Measurements from ENCODE around the gene RAD51B.
A peak's percentile ranks its signal among the peaks of the same experiment; 100 is the strongest.

RAD51B gene

GRCh38 chr14:68405961-68406360 is 586.4 kb downstream of the RAD51B start:
- TF ChIP-seq CTCF (IDR thresholded peaks at IDR 0.05; ENCODE audit: low read depth, low read length): no peak
- no peak overlapping the region for H3K4me3 ChIP-seq (replicated peaks in 1 of 2; ENCODE audit: low read depth in 2 of 2, low read length in 2 of 2)
- peak in 1 of 2 donors; percentile 72 for DNase-seq (ENCODE audit: low read depth in 2 of 2)

GRCh38 chr14:68407285-68407684 is 587.7 kb downstream of the RAD51B start:
- DNase-seq (ENCODE audit: low read depth in 2 of 2): no peak
- no peak for TF ChIP-seq CTCF (IDR thresholded peaks at IDR 0.05; ENCODE audit: low read depth, low read length)
- no peak overlapping the region for H3K4me3 ChIP-seq (replicated peaks in 1 of 2; ENCODE audit: low read depth in 2 of 2, low read length in 2 of 2)

- H3K4me3 ChIP-seq (replicated peaks in 1 of 2; ENCODE audit: low read depth in 2 of 2, low read length in 2 of 2): no peak overlapping the region
- DNase-seq (ENCODE audit: low read depth in 2 of 2): no peak
- TF ChIP-seq CTCF (IDR thresholded peaks at IDR 0.05; ENCODE audit: low read depth, low read length): no peak
Observed at GRCh38 chr14:68407825-68408224, 588.2 kb downstream of the RAD51B start.

GRCh38 chr14:68408680-68409079 is 589.1 kb downstream of the RAD51B start:
- H3K4me3 ChIP-seq (replicated peaks in 1 of 2; ENCODE audit: low read depth in 2 of 2, low read length in 2 of 2): no peak overlapping the region
- peak; percentile 27 for TF ChIP-seq CTCF (IDR thresholded peaks at IDR 0.05; ENCODE audit: low read depth, low read length)
- peak in 1 of 2 donors; percentile 75 for DNase-seq (ENCODE audit: low read depth in 2 of 2)

GRCh38 chr14:68409387-68409786 is 589.8 kb downstream of the RAD51B start:
- H3K4me3 ChIP-seq (replicated peaks in 1 of 2; ENCODE audit: low read depth in 2 of 2, low read length in 2 of 2): no peak overlapping the region
- TF ChIP-seq CTCF (IDR thresholded peaks at IDR 0.05; ENCODE audit: low read depth, low read length): no peak
- DNase-seq (ENCODE audit: low read depth in 2 of 2): peak in 1 of 2 donors; percentile 43

GRCh38 chr14:68412505-68413465 is 593.2 kb downstream of the RAD51B start:
- TF ChIP-seq CTCF (IDR thresholded peaks at IDR 0.05; ENCODE audit: low read depth, low read length): no peak
- DNase-seq (ENCODE audit: low read depth in 2 of 2): no peak
- H3K4me3 ChIP-seq (replicated peaks in 1 of 2; ENCODE audit: low read depth in 2 of 2, low read length in 2 of 2): no peak overlapping the region

Data from cardiac fibroblast (primary cell).